Retinal pigment epithelial cell (primary cell): ENCODE data around the gene GPC3.

Experiments used
- DNase-seq: peaks from one replicate; pipeline ENCODE4 v3.0.0-alpha.2; 2010; ENCODE audit warnings: low read depth
- H3K4me3 ChIP-seq: 2 replicates; pipeline ENCODE4 v1.5.1; 2011; ENCODE audit warnings: mild to moderate bottlenecking, low read length, control low read depth, moderate library complexity
- CTCF ChIP-seq: conservative IDR thresholded peaks from 2 replicates; pipeline ENCODE4 v1.5.1; 2011; ENCODE audit warnings: low read depth, low read length, control low read depth, inconsistent platforms

The GPC3 gene

GRCh38 chrX:133754657-133755056, 230.7 kb downstream of the GPC3 start:
- H3K4me3 ChIP-seq, result no peak overlapping the region
- no peak for DNase-seq
- TF ChIP-seq CTCF, result no peak

- TF ChIP-seq CTCF, result no peak
- no peak overlapping the region for H3K4me3 ChIP-seq
- no peak for DNase-seq
These were observed 235.4 kb downstream of the GPC3 start for GRCh38 chrX:133749951-133750350.

GRCh38 chrX:133749370-133749769, 236.0 kb downstream of the GPC3 start:
- no peak for TF ChIP-seq CTCF
- DNase-seq, result no peak
- no peak overlapping the region for H3K4me3 ChIP-seq

DNA sequence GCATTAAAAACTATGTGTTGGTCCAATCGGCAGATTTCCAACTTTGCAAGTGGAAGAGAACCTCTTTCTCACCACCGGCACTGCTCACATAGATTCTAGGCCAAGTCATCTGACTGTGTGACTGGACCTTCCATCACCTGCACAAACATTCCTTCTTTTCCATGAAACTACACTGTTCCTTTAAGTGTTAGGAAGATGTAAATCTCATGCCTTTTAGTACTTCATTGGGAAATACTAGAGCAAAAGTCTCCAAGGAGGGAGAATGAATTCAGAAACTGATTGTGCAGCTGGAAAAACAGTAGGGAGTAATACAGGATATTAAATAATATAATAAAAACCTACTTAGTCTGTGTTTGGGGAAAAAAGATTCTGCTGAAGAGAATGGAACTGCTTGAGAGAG, 238.2 kb downstream of the GPC3 start:
- no peak for DNase-seq
- no peak overlapping the region for H3K4me3 ChIP-seq
- TF ChIP-seq CTCF, result no peak

DNA sequence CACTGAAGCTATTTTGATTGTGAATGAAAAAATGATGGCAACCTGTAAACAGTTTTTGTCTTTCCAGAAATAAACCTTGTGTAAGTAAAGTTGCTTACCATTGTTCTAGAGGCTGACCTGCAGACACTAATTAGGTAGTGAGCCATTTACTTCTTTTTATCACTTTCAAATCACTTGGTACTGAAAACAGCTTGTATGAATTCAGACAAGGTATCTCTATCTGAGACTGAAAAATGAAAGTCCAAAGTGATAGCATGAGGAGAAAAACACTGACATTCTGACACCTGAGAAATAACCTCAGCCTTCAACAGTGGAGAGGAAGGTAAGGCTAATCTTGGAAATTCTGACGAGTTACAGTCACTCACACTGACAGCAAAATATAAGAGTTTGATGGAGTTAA, 238.8 kb downstream of the GPC3 start:
- TF ChIP-seq CTCF, result no peak
- no peak overlapping the region for H3K4me3 ChIP-seq
- DNase-seq, result no peak

- no peak overlapping the region for H3K4me3 ChIP-seq
- DNase-seq, result no peak
- peak; percentile 13 for TF ChIP-seq CTCF
These were observed 240.0 kb downstream of the GPC3 start for GRCh38 chrX:133745349-133745748.

DNA sequence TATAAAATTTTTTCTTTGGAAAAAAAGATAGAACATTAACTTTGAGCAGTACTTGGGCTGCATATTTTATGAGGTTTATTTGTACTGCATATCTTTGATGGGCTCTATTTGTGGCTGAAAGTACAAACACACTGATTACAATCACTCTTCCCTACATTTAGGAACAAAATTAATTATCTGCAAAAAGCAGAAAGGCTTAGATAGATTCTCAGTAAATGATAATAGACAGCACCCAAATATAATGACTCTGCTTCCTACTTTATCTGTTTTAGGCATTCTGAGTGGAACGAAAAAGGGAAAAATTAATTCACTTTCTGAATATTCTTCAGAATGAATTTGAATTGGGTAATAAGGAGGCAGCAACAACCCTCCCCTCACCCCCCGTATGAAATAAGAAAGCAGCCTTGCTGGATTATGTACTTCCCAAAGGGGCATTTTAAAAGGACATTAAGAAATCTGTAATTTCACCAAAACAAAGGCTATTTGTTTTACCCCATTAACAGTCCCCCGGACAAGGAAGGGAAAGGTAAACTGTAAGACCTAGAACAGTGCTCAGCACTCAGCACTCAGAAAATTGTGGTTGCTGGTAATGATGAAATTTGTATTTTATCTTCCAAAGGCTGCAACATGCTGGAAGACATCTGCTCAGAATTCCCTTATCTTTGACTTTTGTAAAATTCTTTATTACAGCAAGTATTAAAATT, 242.6 kb downstream of the GPC3 start:
- TF ChIP-seq CTCF, result no peak
- H3K4me3 ChIP-seq, result no peak overlapping the region
- DNase-seq, result no peak
